Activated T-helper 17 cell treated with anti-CD3 and anti-CD28 coated beads, Interleukin-2, amount 50 U/mL, for 72 hours (primary cell): ENCODE data around the gene RFFL. TPM values are rescaled to one million over a fixed set of nuclear protein-coding genes. Genes with fewer than 3 reads are reported as not detected.

Experiments
- ATAC-seq: fragments of 150-1000 bp; cut with Tn5 transposase; replicated peaks from 2 replicates; pipeline ENCODE4 v1.10.0; 2021; ENCODE audit warnings: mild to moderate bottlenecking, moderate library complexity
- H3K27ac Mint-ChIP-seq: one replicate; pipeline ENCODE4 v1.8.0; 2022; ENCODE audit warnings: mixed read lengths
- H3K27me3 Mint-ChIP-seq: one replicate; pipeline ENCODE4 v1.8.0; 2022; ENCODE audit warnings: mixed read lengths
- H3K36me3 Mint-ChIP-seq: one replicate; pipeline ENCODE4 v1.8.0; 2022; ENCODE audit warnings: low read depth, mild to moderate bottlenecking, mixed read lengths
- H3K4me1 Mint-ChIP-seq: one replicate; pipeline ENCODE4 v1.8.0; 2022; ENCODE audit warnings: mixed read lengths
- H3K4me3 Mint-ChIP-seq: one replicate; pipeline ENCODE4 v1.8.0; 2022; ENCODE audit warnings: mild to moderate bottlenecking, mixed read lengths
- H3K9me3 Mint-ChIP-seq: one replicate; pipeline ENCODE4 v1.8.0; 2022; ENCODE audit warnings: mixed read lengths
- total RNA-seq, 2 donors: library from RNA; stranded (reverse); gene quantifications; one replicate each; pipeline ENCODE4 v1.2.3, GENCODE V29; 2022

RFFL gene
- total RNA-seq, 2 donors from 2014 or later: 32.9 to 51.1 TPM

- ATAC-seq: no peak
- no peaks in the 10 kb centered on the region for H3K4me1 Mint-ChIP-seq
- H3K9me3 Mint-ChIP-seq: no peaks in the 10 kb centered on the region
- H3K4me3 Mint-ChIP-seq: no peak overlapping the region
- H3K27me3 Mint-ChIP-seq: no peaks in the 10 kb centered on the region
- peaks cover 100% of the 10 kb centered on the region for H3K36me3 Mint-ChIP-seq
- H3K27ac Mint-ChIP-seq: peak overlapping the region; percentile 65
Observed at GRCh38 chr17:34996422-34997285, 66.9 kb downstream of the RFFL start.

- Mint-ChIP-seq H3K36me3 (peaks cover 100% of the 10 kb centered on the region), H3K4me1 (no peaks in the 10 kb centered on the region), H3K4me3 (no peak overlapping the region)
Observed at GRCh38 chr17:34993031-34993430, 70.5 kb downstream of the RFFL start.

GRCh38 chr17:34991606-34992005 lies 71.9 kb downstream of the RFFL start:
- no peak for ATAC-seq
- Mint-ChIP-seq H3K36me3 (peaks cover 100% of the 10 kb centered on the region), H3K27me3 (no peaks in the 10 kb centered on the region), H3K4me3 (no peak overlapping the region), H3K27ac (no peak overlapping the region), H3K9me3 (no peaks in the 10 kb centered on the region), H3K4me1 (no peaks in the 10 kb centered on the region)

More at GRCh38 chr17:34993031-34993430, 70.5 kb downstream of the RFFL start:
- no peaks in the 10 kb centered on the region for H3K9me3 Mint-ChIP-seq
- no peaks in the 10 kb centered on the region for H3K27me3 Mint-ChIP-seq
- no peak for ATAC-seq
- H3K27ac Mint-ChIP-seq: peak overlapping the region; percentile 31

- Mint-ChIP-seq H3K27me3 (no peaks in the 10 kb centered on the region), H3K27ac (no peak overlapping the region), H3K4me1 (no peaks in the 10 kb centered on the region), H3K36me3 (peaks cover 100% of the 10 kb centered on the region), H3K4me3 (no peak overlapping the region), H3K9me3 (no peaks in the 10 kb centered on the region)
- no peak for ATAC-seq
Observed at GRCh38 chr17:34990921-34991365, 72.6 kb downstream of the RFFL start.

GRCh38 chr17:34989473-34989872 lies 74.0 kb downstream of the RFFL start:
- H3K4me3 Mint-ChIP-seq: no peak overlapping the region
- H3K4me1 Mint-ChIP-seq: no peaks in the 10 kb centered on the region
- no peaks in the 10 kb centered on the region for H3K9me3 Mint-ChIP-seq
- H3K36me3 Mint-ChIP-seq: peaks cover 100% of the 10 kb centered on the region
- no peak overlapping the region for H3K27ac Mint-ChIP-seq
- H3K27me3 Mint-ChIP-seq: no peaks in the 10 kb centered on the region
- no peak for ATAC-seq

- Mint-ChIP-seq H3K4me1 (no peaks in the 10 kb centered on the region), H3K27ac (peak overlapping the region; percentile 16)
- ATAC-seq: no peak
Observed at GRCh38 chr17:34988644-34989043, 74.9 kb downstream of the RFFL start.

GRCh38 chr17:34987232-34987631 lies 76.3 kb downstream of the RFFL start:
- H3K27me3 Mint-ChIP-seq: no peaks in the 10 kb centered on the region
- peaks cover 98% of the 10 kb centered on the region for H3K36me3 Mint-ChIP-seq
- no peak overlapping the region for H3K4me3 Mint-ChIP-seq
- H3K9me3 Mint-ChIP-seq: no peaks in the 10 kb centered on the region
- no peak overlapping the region for H3K27ac Mint-ChIP-seq
- ATAC-seq: no peak
- H3K4me1 Mint-ChIP-seq: peaks cover 6% of the 10 kb centered on the region

More at GRCh38 chr17:34988644-34989043, 74.9 kb downstream of the RFFL start:
- Mint-ChIP-seq H3K27me3 (no peaks in the 10 kb centered on the region), H3K9me3 (no peaks in the 10 kb centered on the region), H3K36me3 (peaks cover 100% of the 10 kb centered on the region), H3K4me3 (no peak overlapping the region)

- Mint-ChIP-seq H3K36me3 (peaks cover 54% of the 10 kb centered on the region), H3K27ac (peak overlapping the region; percentile 96), H3K4me1 (peaks cover 23% of the 10 kb centered on the region), H3K27me3 (no peaks in the 10 kb centered on the region), H3K4me3 (peak overlapping the region; percentile 92), H3K9me3 (no peaks in the 10 kb centered on the region)
- no peak for ATAC-seq
Observed at GRCh38 chr17:34981538-34982241, 81.8 kb downstream of the RFFL start.

- peak; percentile 90 for ATAC-seq
- peak overlapping the region; percentile 92 for H3K4me3 Mint-ChIP-seq
- H3K36me3 Mint-ChIP-seq: peaks cover 46% of the 10 kb centered on the region
- peak overlapping the region; percentile 96 for H3K27ac Mint-ChIP-seq
- no peaks in the 10 kb centered on the region for H3K27me3 Mint-ChIP-seq
- no peaks in the 10 kb centered on the region for H3K9me3 Mint-ChIP-seq
- H3K4me1 Mint-ChIP-seq: peaks cover 23% of the 10 kb centered on the region
Observed at GRCh38 chr17:34980681-34981537, 82.6 kb downstream of the RFFL start.

GRCh38 chr17:34980353-34980680 lies 83.2 kb downstream of the RFFL start, which contains the start of gene LIG3:
Gene LIG3 (plus strand): TSS chr17:34980512. CDS start chr17:34983006, 2,494 bp downstream.
- peak; percentile 89 for ATAC-seq
- Mint-ChIP-seq H3K4me1 (peaks cover 23% of the 10 kb centered on the region), H3K27ac (peak within 1 kb of the TSS; percentile 96), H3K9me3 (no peaks in the 10 kb centered on the region), H3K27me3 (no peaks in the 10 kb centered on the region), H3K36me3 (peaks cover 40% of the 10 kb centered on the region), H3K4me3 (peak within 1 kb of the TSS; percentile 92)

- Mint-ChIP-seq H3K4me1 (peaks cover 26% of the 10 kb centered on the region), H3K27ac (peak overlapping the region; percentile 96), H3K36me3 (peaks cover 35% of the 10 kb centered on the region), H3K9me3 (no peaks in the 10 kb centered on the region), H3K27me3 (no peaks in the 10 kb centered on the region), H3K4me3 (peak overlapping the region; percentile 92)
- no peak for ATAC-seq
Observed at GRCh38 chr17:34979650-34980352, 83.7 kb downstream of the RFFL start.

GRCh38 chr17:34979153-34979552 lies 84.4 kb downstream of the RFFL start:
- peak overlapping the region; percentile 96 for H3K27ac Mint-ChIP-seq
- peaks cover 29% of the 10 kb centered on the region for H3K4me1 Mint-ChIP-seq

GRCh38 chr17:34974794-34975785 lies 88.4 kb downstream of the RFFL start:
- Mint-ChIP-seq H3K27me3 (no peaks in the 10 kb centered on the region), H3K4me1 (peaks cover 15% of the 10 kb centered on the region), H3K27ac (peak overlapping the region; percentile 4), H3K9me3 (no peaks in the 10 kb centered on the region), H3K36me3 (no peaks in the 10 kb centered on the region), H3K4me3 (peak overlapping the region; percentile 3)
- peak; percentile 78 for ATAC-seq

More at GRCh38 chr17:34979153-34979552, 84.4 kb downstream of the RFFL start:
- Mint-ChIP-seq H3K9me3 (no peaks in the 10 kb centered on the region), H3K36me3 (peaks cover 29% of the 10 kb centered on the region), H3K4me3 (peak overlapping the region; percentile 92), H3K27me3 (no peaks in the 10 kb centered on the region)
- no peak for ATAC-seq
